Osteocyte (in vitro differentiated cells): ENCODE measurements around the gene RHOU. TPM values are rescaled to one million over a fixed set of nuclear protein-coding genes. Genes with fewer than 3 reads are reported as not detected.

Experiments
- DNase-seq: peaks from one replicate; pipeline ENCODE4 v3.0.0; 2021; ENCODE audit warnings: mixed read lengths; ENCODE audit not compliant: unreplicated experiment; ENCODE audit errors: extremely low spot score
- H3K27ac Mint-ChIP-seq: one replicate; pipeline ENCODE4 v1.8.0; 2021; ENCODE audit warnings: mild to moderate bottlenecking, mixed read lengths; ENCODE audit not compliant: unreplicated experiment
- H3K27me3 Mint-ChIP-seq: one replicate; pipeline ENCODE4 v1.8.0; 2021; ENCODE audit warnings: mixed read lengths; ENCODE audit not compliant: unreplicated experiment
- H3K36me3 Mint-ChIP-seq: one replicate; pipeline ENCODE4 v1.8.0; 2021; ENCODE audit warnings: mixed read lengths; ENCODE audit not compliant: unreplicated experiment
- H3K4me1 Mint-ChIP-seq: one replicate; pipeline ENCODE4 v1.8.0; 2021; ENCODE audit warnings: mixed read lengths; ENCODE audit not compliant: unreplicated experiment
- H3K4me3 Mint-ChIP-seq: one replicate; pipeline ENCODE4 v1.8.0; 2021; ENCODE audit warnings: mild to moderate bottlenecking, moderate library complexity, mixed read lengths; ENCODE audit not compliant: unreplicated experiment
- H3K9me3 Mint-ChIP-seq: one replicate; pipeline ENCODE4 v1.8.0; 2021; ENCODE audit warnings: mixed read lengths; ENCODE audit not compliant: unreplicated experiment
- total RNA-seq: library from RNA; stranded (reverse); gene quantifications from 2 replicates; pipeline ENCODE4 v1.2.1, GENCODE V29; 2021
- TF ChIP-seq, protein P1 (sequence below): fragments of 200-600 bp; sonication (generic); IDR thresholded peaks from 2 replicates; pipeline ENCODE4 v1.5.0; 2021; ENCODE audit warnings: antibody characterized with exemption, mild to moderate bottlenecking, moderate library complexity

Gene RHOU
- total RNA-seq, 1 donor from 2014 or later: 2.3 TPM

DNA sequence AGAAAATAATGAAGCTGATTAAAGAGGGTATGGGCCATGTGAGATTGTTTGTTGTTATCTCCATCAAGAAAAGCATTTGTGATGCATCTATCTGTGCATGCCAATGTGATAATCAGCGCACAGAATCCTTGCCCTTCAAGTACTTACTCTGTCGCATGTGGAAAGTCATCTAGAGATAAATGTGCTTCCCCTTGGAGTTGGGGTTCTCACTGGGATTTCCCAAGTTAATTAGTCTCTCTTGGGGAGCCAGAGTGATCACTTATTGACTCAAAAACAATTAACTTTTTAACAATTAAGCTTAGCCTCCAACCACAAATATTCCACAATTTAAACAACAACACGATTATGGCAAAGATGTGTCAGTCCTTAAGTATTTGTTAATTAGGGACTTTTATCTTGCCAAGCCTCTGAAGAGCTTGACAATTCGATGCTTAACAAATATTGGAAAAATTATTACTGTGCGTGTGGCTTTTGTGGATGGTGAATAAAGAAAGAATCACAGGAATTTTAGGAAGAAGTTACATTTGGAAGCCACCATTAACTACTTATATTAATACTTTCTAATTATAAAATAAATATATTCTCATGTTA, 17.5 kb downstream of the RHOU start:
- TF ChIP-seq, protein P1, sequence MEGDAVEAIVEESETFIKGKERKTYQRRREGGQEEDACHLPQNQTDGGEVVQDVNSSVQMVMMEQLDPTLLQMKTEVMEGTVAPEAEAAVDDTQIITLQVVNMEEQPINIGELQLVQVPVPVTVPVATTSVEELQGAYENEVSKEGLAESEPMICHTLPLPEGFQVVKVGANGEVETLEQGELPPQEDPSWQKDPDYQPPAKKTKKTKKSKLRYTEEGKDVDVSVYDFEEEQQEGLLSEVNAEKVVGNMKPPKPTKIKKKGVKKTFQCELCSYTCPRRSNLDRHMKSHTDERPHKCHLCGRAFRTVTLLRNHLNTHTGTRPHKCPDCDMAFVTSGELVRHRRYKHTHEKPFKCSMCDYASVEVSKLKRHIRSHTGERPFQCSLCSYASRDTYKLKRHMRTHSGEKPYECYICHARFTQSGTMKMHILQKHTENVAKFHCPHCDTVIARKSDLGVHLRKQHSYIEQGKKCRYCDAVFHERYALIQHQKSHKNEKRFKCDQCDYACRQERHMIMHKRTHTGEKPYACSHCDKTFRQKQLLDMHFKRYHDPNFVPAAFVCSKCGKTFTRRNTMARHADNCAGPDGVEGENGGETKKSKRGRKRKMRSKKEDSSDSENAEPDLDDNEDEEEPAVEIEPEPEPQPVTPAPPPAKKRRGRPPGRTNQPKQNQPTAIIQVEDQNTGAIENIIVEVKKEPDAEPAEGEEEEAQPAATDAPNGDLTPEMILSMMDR: no peak
- Mint-ChIP-seq H3K4me1 (no peaks in the 10 kb centered on the region), H3K9me3 (peaks cover 7% of the 10 kb centered on the region), H3K36me3 (peaks cover 2% of the 10 kb centered on the region), H3K4me3 (no peak overlapping the region), H3K27ac (no peak overlapping the region), H3K27me3 (peaks cover 81% of the 10 kb centered on the region)
- DNase-seq: no peak

DNA sequence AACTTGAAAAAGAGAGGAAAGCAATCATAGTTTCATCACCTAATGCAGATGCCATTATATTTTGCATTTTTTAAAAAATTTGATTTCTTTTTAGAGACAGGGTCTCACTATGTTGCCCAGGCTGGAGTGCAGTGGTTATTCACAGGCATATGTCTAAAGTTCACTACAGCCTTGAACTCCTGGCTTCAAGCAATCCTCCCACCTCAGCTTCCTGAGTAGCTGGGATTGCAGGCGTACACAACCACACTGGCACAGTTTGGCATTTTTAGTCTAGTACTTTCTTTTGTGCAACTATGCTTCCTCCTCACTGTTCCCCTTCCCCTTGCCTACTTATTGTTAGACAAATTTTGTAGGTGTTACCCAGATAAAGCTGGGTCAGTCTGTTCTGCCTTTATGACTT, 18.0 kb downstream of the RHOU start:
- H3K27ac Mint-ChIP-seq: no peak overlapping the region
- TF ChIP-seq, protein P1: no peak
- peaks cover 82% of the 10 kb centered on the region for H3K27me3 Mint-ChIP-seq
- H3K4me1 Mint-ChIP-seq: no peaks in the 10 kb centered on the region
- H3K4me3 Mint-ChIP-seq: no peak overlapping the region
- DNase-seq: no peak
- H3K36me3 Mint-ChIP-seq: peaks cover 2% of the 10 kb centered on the region
- H3K9me3 Mint-ChIP-seq: peaks cover 7% of the 10 kb centered on the region

DNA sequence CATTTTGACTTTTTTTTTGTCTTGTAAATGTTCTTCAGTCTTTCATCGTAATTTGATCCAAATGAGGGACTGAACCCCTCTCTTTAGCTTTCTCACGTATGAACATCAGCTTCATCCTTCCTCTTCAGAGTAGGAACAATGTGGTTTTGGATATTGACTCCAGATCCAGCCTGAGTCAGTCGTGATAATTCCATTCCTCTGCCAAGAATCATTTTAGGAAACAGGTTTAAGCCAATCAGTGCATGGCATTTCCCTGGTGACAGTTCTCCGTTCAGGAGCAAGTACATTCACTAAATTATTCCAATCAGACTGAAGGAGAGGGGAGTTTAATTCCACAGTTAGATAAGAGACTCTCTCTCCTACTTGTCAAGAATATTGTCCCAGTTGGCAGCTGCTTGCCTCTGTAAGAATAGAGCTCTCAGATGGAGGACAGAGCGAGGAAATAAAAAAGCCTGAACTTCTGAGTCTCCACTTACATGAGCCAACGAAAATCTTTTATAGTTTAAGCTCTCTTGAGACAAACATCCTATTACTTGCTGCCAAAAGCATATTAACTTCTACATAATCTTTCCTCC, 18.6 kb downstream of the RHOU start:
- Mint-ChIP-seq H3K27ac (no peak overlapping the region), H3K27me3 (peaks cover 82% of the 10 kb centered on the region), H3K36me3 (peaks cover 2% of the 10 kb centered on the region), H3K4me1 (no peaks in the 10 kb centered on the region), H3K9me3 (peaks cover 7% of the 10 kb centered on the region), H3K4me3 (no peak overlapping the region)
- TF ChIP-seq, protein P1: no peak
- no peak for DNase-seq

DNA sequence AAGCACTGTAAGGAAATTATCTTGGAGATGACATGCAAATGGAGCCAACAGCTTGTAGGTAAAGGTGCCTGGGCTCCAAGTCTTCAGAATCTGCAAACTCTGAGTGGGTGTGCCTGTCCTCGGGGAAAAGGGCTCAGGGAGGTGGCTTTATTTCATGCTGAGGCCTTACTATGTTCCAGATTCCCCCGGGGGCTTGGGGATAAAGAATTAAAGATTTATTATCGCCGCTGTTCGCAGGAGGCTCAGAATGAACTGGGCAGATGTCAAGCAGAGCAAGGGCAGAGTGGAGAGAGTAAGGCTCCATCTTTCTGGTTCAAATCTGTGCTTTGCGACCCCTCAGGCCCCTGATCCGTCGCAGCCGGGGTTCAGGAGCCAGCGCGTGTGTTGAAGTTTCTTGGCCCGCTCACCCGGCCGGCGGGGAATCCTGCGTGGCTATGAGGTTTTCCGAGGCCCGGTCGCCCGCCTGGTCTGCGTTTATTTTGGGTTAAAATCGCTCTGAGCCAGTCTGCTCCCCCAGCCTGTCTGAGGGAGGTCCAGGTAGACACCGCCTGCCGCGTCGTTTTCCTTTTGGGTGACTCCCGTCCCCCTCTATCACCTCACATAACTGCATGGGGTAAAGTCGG, 19.5 kb downstream of the RHOU start:
- H3K27me3 Mint-ChIP-seq: peaks cover 85% of the 10 kb centered on the region
- DNase-seq: no peak
- H3K4me1 Mint-ChIP-seq: no peaks in the 10 kb centered on the region
- H3K36me3 Mint-ChIP-seq: peaks cover 2% of the 10 kb centered on the region
- no peak overlapping the region for H3K27ac Mint-ChIP-seq
- H3K4me3 Mint-ChIP-seq: no peak overlapping the region
- TF ChIP-seq, protein P1: no peak
- H3K9me3 Mint-ChIP-seq: peaks cover 7% of the 10 kb centered on the region

DNA sequence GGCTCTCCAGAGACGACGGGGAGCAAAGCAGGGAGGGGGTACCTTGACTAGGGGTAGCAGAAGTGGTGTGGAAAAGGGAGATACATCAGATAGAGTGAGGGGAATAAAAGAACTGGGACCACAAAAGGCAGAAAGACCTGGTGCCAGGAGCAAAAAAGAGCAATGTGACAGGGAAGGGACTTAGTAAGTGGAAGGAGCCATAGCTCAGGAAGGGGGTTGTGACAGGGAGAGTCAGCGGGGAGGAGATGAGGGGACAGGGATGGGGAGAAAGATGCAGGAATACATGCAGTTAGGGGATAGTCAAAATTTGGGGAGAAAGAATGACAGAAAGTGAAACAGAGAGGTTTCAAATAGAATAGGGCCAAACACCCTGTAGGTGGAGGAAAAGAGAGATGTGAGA, 20.5 kb downstream of the RHOU start:
- TF ChIP-seq, protein P1: no peak
- peaks cover 2% of the 10 kb centered on the region for H3K36me3 Mint-ChIP-seq
- H3K27me3 Mint-ChIP-seq: peaks cover 79% of the 10 kb centered on the region
- H3K4me1 Mint-ChIP-seq: no peaks in the 10 kb centered on the region
- H3K9me3 Mint-ChIP-seq: peaks cover 7% of the 10 kb centered on the region
- no peak overlapping the region for H3K27ac Mint-ChIP-seq
- H3K4me3 Mint-ChIP-seq: no peak overlapping the region
- no peak for DNase-seq
